HuH-7 (cell line): ENCODE measurements around the gene SF3B2.
"Not testable (repeated sequence)": the region's sequence is repeated elsewhere in the genome, so short reads cannot be mapped to it uniquely, and the experiment has no call there.

Source experiments
- DNase-seq: peaks from one replicate; pipeline ENCODE4 v3.0.0; 2011; ENCODE audit warnings: low spot score

Gene SF3B2

GRCh38 chr11:66076561-66076960 lies 24.4 kb downstream of the SF3B2 start:
- DNase-seq = no peak

GRCh38 chr11:66077927-66078326 lies 25.8 kb downstream of the SF3B2 start:
- DNase-seq = no peak

GRCh38 chr11:66078949-66079348 lies 26.8 kb downstream of the SF3B2 start:
- DNase-seq = not testable (repeated sequence)

GRCh38 chr11:66080055-66080817 lies 28.1 kb downstream of the SF3B2 start:
- DNase-seq = no peak

- no peak for DNase-seq
Measured at GRCh38 chr11:66081505-66081904, 29.3 kb downstream of the SF3B2 start.

- peak; percentile 82 for DNase-seq
Measured at GRCh38 chr11:66082946-66083698, 31.0 kb downstream of the SF3B2 start.

- no peak for DNase-seq
Measured at GRCh38 chr11:66083767-66084166, 31.6 kb downstream of the SF3B2 start.

- DNase-seq = no peak
Measured at GRCh38 chr11:66084821-66085475, 32.8 kb downstream of the SF3B2 start.

- no peak for DNase-seq
Measured at GRCh38 chr11:66087148-66087908, 35.2 kb downstream of the SF3B2 start.

- no peak for DNase-seq
Measured at GRCh38 chr11:66089067-66089466, 36.9 kb downstream of the SF3B2 start.

GRCh38 chr11:66090288-66090687 lies 38.1 kb downstream of the SF3B2 start:
- DNase-seq = no peak

- not testable (repeated sequence) for DNase-seq
Measured at GRCh38 chr11:66092125-66092524, 40.0 kb downstream of the SF3B2 start.

- DNase-seq = not testable (repeated sequence)
Measured at GRCh38 chr11:66099746-66100145, 47.6 kb downstream of the SF3B2 start.

GRCh38 chr11:66100272-66101065 lies 48.3 kb downstream of the SF3B2 start:
- no peak for DNase-seq

- DNase-seq = no peak
Measured at GRCh38 chr11:66101066-66101464, 48.9 kb downstream of the SF3B2 start.

GRCh38 chr11:66104057-66104638 lies 52.0 kb downstream of the SF3B2 start:
- DNase-seq = no peak

- DNase-seq = no peak
Measured at GRCh38 chr11:66106786-66107599, 54.8 kb downstream of the SF3B2 start.

GRCh38 chr11:66107600-66108510 lies 55.7 kb downstream of the SF3B2 start:
- DNase-seq = no peak

- no peak for DNase-seq
Measured at GRCh38 chr11:66109294-66109693, 57.1 kb downstream of the SF3B2 start.
